Fibroblast of skin of right quadriceps (primary cell): ENCODE data around the gene ZNF274.
"Not testable (repeated sequence)": the region's sequence is repeated elsewhere in the genome, so short reads cannot be mapped to it uniquely, and the experiment has no call there.

ENCODE experiments used
- DNase-seq: peaks from one replicate; pipeline ENCODE4 v3.0.0-alpha.2; 2013

The ZNF274 gene

DNA sequence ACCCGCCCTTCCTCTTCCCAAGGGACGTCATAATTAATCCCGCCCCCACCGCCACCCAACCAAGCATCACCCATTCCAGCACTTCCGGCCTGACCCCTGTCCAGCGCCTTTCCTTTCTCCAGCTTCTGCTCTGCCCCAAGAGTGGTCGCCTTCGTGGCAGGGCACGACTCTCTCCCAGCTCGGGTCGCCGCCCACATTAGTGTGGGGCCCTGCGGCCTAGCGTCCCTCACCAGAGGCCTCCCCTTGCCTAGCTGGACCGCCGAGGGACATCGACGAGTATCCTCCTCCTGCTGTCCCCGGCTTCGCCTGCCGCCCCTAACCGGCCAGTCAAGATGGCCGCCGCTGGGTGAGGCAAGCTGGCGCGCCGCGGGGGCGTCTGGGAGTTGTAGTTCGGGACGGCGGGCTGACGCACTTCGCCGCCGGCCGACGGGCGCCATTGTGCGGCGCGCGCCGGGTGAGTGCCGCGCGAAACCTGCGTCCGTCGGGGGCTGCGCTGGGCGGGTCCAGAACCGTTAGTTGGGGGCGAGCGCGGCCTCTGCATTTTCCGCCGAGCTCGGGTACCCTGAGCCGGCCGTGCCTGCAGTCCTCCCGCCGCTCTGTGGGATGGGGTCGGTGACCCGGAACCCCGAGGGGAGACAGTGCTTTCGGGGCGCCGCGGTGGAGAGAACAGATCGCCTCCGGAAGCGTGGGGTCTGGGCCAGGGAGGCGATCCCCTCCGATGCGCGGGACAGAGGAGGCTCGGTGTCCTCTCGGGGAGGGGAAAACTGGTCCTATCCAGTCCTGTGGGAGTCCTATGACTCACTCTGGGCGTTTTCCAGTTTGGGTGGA lies at the start of gene ZNF274:
TSS of gene ZNF274 (plus strand) at position 73 of the 828 bp plus-strand sequence. CDS start 905 bp downstream, outside the sequence.
- DNase-seq, result peak; percentile 92

DNA sequence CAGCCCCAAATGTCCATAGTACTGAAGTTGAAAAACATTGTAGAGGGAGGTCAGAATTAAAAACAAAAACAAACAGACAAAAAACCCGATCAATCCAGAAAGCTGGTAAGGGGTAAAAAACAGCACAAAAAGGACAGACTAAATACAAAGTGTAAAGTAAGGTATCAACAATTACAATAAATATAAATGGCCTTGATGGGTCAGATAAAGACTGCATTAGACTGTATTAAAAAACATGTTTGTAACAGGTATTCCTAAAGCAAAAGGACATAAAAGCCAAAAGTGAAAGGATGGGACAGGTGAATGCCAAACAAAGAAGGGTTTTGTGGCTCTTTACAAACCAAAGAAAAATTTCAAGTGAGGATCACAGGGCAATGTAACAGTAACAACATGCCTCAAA lies 48.6 kb upstream of the ZNF274 start:
- no peak for DNase-seq

DNA sequence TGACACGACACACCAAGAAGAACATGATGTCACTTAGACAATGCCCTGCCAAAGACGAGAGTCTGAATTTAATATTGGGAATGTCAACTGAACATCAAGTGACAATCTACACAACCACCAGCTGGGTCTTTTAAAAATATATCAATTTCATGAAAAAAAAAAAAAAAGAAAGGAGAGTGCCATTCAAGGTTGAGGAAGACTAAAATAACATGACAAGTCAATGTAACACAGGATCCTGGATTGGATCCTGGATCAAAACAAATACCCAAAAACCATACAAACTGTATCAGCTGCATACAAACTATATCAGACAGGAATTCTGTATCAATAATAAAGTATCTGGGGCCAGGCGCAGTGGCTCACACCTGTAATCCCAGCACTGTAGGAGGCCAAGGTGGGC lies 37.0 kb upstream of the ZNF274 start:
- no peak for DNase-seq

DNA sequence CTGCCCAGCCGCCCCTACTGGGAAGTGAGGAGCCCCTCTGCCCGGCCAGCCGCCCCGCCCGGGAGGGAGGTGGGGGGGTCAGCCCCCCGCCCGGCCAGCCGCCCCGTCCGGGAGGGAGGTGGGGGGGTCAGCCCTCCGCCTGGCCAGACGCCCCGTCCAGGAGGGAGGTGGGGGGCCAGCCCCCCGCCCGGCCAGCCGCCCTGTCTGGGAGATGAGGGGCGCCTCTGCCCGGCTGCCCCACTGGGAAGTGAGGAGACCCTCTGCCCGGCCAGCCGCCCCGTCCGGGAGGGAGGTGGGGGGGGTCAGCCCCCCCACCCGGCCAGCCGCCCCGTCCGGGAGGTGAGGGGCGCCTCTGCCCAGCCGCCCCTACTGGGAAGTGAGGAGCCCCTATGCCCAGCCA lies 35.4 kb upstream of the ZNF274 start:
- not testable (repeated sequence) for DNase-seq

DNA sequence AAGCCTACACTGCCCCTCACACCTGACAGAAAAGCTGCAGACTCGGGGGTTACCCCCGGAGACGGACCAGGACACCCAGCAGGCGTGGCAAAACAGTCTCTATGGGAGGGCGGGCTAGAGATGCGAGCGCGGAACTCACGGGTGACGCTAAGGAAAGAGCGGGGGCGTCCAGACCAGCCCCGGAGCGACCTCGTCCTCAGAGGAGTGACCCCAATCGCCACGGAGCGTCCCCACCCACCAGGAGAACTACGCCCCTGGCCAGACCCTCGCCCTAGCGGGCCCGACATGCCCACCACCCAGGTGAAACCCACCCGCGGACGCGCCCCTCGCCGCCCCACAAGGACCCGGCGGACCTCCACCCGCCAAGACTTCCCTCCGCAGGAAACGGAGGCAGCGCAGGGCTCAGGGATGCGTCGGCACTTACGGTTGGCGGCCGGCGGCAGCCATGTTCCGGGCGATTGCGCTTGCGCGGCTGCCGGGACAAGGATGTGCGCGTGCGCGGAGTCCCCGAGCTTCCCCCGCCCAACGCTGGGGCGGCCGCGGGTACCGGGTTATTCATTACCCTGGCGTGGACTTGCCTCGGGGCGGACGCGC lies 32.4 kb upstream of the ZNF274 start, which contains the start of gene ZNF329:
TSS of gene ZNF329 (minus strand) at position 462 of the 594 bp plus-strand sequence. CDS start 21,286 bp downstream, outside the sequence.
- DNase-seq, result peak; percentile 80

DNA sequence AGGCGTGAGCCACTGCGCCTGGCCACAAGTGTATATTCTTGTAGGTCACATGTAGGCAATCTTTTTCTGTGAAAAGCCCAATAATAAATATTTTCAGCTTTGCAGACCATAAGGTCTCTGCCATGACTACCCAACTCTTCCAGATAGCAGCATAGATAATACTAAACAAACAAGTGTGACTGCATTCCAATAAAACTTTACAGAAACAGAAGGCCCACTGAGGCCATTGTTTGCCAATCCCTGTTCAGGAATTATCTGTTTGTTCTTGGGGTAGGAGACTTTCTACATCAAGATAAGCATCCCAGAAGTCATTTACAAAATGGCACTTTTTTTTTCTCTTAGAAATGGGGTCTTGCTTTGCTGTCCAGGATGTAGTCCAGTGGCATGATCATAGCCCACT lies 29.5 kb upstream of the ZNF274 start:
- DNase-seq, result no peak

DNA sequence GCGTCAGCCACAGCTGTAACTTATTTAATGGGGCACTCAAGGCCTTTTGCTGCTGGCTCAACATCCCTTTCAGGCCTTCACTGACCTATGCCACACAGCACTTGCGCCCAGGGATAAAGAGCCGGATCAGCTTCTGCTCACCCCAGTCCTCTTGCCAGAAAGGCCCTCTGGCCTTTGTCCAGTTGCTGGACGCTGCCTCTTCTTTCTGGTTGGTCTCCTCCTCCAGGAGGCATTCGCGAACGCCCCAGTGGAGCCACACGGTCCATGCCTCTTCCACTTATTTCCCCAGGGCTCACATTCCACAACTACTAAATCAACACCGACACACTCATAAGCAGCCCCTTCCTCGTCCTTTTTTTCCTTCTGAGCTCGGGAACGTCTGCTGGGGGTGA lies 28.6 kb upstream of the ZNF274 start:
- DNase-seq, result peak; percentile 7

DNA sequence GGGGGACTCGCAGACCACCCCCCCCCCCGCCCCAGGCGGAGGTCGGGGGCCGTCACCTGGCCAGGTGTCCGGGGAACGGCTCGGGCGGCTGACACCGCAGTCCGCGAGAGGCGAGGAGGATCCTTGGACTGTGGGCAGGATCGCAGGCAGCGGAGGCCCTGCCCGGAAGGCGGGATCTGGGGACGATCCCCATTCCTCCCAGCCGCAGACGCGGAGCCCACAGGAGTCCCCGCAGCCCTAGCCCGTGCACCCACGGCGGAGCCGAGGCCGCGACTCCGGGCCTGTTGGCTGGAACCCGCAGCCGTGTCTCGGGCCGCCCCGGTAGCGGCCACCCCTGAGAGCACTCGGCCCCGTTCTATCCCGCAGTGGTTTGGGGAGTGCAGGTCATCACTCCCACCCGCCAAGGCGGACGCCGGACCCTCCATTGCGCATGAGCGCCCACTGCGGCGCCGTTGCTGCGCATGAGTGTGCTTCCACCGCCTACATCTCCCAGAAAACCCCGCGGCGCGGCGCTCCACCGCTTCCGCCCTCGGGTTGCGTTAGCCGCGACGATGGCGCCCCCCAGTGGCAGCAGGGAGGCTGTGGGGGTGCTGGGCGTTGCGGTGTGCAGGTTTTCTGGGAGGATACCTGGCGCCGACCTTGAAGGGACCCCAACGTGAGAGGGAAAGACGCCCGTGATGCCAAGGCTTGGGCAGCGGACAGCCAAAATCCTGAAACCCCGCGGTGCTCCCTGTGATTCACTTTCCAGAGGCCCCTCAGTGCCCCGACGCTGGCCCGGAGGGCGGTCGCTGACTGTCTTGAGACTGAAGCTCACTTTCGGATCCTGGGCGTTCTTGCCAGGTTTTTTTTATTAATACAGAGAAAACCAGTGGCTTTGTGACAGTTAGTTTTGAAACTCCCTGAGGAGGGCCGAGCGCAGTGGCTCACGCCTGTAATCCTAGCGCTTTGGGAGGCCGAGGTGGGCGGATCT lies 27.9 kb upstream of the ZNF274 start:
- DNase-seq, result peak; percentile 92

DNA sequence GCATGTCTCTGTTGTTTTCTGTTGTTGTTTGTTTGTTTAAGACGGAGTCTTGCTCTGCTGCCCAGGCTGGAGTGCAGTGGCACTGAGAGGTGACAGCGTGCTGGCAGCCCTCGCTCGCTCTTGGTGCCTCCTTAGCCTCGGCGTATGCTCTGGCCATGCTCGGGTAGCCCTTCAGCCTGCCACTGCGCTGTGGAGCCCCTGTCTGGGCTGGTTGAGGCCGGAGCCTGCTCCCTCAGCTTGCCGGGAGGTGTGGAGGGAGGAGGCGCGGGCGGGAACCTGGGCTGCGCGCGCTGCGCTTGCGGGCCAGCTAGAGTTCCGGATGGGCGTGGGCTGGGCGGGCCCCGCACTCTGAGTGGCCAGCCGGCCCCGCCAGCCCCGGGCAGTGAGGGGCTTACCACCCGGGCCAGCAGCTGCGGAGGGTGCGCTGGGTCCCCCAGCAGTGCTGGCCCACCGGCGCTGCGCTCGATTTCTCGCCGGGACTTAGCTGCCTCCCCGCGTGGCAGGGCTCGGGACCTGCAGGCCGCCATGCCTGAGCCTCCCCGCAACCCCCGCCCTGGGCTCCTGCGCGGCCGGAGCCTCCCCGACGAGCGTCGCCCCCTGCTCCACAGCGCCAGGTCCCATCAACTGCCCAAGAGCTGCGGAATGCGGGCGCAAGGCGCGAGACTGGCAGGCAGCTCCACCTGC lies 25.7 kb upstream of the ZNF274 start:
- no peak for DNase-seq

DNA sequence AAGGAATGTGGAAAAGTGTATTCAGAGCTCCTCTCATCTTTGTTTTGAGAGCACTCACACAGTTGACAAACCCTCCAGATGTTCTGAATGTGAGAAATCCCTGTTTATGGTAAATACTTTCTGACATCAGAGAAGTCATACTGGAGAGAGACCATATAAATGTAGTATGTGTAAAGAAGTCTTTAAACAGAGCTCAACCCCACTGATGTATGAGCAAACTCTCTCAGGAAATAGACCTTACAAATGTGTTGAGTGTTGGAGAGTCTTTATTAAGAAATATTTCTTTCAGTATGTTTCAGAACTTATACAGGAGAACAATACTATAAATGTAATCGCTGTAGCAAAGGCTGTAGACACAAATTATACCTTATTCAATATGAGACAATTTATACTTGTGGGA lies 16.6 kb upstream of the ZNF274 start:
- DNase-seq, result no peak

DNA sequence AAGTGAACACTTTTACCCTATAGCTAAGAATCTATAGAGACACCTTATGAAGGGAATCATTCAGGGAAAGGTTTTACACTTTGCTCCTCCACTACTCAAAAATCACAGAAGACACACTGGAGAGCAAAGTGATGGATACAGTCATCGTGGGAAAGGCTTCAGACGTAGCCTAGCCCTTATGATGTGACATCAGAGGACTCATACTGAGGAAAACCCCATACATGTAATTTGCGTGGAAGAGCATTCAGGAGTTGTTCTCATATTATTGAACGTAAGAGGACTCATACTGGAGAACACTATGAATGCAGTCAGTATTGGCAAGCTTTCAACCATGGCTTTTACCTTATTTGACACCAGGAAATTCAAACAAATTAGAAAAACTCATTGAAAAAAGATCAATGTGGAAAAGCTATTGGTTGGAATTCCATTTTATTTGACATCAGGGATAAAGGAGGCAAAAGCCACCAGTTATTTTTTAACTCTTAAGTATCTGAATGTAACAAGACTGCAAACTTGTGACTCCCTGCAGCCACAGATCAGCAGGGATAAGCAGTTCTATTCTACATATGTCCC lies 16.1 kb upstream of the ZNF274 start:
- no peak for DNase-seq

DNA sequence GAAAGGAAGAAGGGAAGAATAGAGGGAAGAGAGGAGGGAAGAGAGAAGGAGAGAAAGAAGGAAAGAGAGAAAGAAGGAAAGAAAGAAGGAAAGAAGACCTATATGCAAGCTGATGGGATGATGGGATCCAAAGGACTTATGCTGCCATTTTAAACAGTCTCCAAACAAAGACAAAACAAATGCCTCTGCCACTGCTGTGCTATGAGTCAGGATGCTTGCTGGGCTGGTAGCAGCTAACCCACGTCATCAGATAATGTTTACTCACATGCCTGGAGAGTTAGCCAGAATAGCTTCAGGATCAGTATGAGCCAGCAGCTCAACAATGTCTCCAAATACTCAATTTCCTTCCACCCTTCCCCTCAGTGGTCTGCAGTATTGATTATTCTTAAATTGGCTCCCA lies 12.0 kb upstream of the ZNF274 start:
- DNase-seq, result no peak

DNA sequence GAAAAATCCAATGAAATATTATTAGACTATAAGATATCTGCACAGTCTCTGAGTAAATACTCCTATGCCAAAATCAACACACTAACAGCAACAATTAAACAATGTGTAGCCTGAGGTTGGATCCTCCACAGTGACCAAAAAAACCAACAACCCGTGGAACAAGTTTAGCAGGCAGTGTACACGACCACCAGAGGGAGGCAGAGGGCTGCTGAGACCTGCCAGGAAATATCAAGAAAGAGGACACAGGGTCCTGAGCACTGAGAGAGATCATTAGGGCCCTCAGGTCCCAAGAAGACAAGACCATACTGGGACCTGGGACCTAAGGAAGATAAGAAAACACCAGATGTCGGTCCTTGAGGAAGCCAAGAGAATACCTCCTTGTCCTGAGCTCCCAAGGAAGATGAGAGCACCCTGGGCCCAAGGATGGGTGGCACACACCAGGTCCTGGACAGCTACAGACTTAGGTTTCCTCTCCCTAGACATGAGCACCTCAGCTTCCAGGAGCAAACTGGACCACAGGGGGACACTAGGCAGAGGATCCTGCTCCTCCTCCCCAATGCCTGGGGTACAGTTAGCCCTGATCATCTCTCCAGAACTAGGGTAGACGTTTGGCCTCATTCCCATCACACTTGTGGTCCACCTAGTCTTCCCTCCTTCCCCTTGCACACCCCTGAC lies 822 bp upstream of the ZNF274 start:
- DNase-seq, result peak; percentile 20

DNA sequence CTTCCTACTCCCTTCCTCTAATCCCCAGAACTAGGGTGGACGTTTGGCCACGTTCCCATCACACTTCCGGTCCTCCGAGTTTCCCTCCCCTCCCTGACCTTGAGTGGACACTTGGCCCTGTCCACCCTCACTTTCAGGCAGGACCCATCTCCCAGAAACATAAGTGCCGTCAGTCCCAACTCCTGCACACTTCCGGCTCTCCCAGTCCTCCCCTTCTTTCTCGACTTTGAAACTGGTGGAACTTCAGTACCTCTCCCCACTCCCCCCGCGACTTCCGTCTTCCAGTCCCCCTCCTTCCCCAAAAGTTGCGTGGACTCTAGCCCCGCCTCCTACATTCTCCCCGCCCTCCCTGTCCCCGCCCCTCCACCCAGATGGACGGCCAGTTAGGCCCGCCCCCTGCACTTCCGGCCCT lies 278 bp upstream of the ZNF274 start:
- DNase-seq, result no peak

DNA sequence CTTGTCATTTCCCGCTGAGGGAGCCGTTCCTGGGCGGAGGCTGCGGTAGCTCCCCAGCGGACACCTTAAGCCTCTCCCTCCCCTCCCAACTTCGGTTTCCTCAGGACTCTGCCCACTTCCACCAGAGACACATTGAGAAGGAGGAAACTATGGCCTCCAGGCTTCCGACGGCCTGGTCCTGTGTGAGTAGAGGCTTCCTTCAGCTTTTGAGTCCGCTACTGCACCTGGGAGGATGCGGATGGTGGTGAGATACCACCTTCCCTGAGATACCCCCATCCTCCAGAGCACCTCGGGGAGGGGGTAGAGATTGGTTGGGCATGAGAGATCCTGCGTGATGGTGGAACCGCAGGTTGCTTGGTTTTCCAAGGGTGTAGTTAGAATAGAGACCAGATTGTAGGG lies 955 bp downstream of the ZNF274 start:
- DNase-seq, result no peak

DNA sequence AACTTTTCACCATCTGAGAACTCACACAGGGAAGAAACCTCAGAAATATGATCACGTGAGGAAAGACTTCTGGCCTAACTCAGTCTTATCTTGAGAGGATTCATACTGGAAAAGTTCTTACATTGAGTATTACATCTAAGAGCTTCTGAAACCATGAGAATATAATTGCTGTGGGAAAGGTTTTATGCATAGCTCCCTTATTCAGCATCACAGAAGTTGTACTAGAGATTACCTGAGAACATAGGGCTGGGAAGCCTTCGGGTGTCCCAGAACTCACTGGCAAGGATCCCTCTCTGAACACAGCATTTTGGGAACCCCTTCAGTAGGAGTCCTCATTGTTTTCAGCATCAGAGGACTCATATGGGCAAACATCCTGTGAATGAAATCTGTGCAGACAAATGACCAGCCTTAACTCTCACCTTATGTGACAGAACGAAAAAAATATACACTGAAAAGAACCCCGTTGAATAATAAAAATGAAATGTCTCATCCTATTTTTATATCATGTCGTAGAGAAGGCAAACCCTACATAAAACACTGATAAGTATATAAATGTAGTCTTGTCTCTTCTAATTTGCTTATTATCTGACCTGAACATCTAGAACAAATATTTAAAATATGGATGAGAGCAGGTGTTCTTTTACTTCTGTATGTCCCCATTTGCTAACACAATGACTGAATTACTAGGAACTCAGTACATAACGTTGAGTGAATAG lies 14.2 kb downstream of the ZNF274 start:
- DNase-seq, result peak; percentile 25

DNA sequence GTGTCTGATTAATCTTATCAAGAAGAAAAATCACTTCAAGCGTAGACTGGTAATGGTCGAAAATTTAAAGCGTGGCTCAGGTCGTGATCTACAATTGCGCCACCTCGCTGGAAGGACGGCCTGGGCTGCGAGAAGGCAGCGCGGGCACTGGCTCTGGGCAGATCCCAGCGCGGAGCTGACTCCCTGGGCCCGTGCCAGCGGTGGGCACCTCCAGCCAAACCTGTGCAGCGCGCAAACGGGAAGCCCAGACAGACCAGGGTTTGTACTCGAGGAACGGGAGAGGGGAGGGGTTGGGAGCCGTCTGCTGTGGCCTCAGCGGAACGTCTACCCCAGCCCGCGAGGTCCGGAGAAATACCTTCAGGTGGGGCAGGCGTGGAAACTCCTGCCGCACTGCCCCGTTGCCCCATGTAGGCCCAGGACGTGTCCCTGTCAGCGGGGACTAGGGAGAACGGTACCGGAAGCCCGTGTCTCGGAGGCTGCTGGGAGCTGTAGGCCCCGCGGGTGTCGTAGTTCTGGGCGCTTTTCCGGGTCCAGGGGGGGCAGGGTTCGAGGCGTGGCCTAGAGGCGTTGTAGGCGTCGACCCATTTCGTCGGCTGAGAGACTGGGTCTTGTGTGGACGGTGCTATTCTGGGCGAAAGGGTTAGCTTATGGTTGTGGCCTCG lies 21.1 kb downstream of the ZNF274 start:
- DNase-seq, result no peak

DNA sequence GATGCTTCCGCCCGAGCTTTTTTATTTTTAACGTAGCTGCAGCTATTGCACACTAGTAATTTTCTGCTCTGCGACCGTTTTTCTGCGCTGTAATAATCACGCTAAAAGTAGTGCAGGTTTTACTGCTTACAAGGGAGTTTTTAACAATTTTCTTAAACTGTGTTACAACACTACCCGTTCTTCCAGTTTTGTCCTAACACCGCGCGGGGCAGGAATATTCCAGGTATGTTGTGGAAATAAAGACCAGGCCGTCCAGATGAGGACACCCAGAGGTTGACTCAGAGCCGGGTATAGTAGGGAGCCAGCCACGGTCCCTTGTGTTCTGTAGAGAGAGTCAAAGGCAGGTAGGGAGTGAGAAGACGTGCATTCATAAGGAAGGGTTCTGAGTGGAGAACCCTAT lies 21.7 kb downstream of the ZNF274 start:
- DNase-seq, result no peak

DNA sequence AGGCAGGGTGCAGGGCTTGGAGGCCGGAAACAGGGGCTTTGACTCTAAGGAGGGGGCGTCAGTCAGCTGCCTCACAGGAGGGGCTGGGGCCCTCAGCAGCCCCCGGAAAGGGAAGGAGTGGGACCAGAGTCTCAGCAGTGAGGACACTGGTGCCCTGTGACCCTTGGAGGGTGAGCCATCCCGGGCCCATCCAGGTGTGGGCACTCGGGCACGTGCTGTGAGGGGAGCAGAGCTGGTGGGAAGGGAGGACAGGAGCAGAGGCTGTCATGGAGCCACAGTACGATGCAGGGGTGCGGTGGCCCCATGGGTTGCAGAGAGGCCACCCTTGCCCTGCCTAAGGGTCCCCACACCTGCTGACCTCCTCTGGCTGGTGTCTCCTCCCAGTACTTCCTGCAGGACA lies 26.7 kb downstream of the ZNF274 start:
- DNase-seq, result no peak

DNA sequence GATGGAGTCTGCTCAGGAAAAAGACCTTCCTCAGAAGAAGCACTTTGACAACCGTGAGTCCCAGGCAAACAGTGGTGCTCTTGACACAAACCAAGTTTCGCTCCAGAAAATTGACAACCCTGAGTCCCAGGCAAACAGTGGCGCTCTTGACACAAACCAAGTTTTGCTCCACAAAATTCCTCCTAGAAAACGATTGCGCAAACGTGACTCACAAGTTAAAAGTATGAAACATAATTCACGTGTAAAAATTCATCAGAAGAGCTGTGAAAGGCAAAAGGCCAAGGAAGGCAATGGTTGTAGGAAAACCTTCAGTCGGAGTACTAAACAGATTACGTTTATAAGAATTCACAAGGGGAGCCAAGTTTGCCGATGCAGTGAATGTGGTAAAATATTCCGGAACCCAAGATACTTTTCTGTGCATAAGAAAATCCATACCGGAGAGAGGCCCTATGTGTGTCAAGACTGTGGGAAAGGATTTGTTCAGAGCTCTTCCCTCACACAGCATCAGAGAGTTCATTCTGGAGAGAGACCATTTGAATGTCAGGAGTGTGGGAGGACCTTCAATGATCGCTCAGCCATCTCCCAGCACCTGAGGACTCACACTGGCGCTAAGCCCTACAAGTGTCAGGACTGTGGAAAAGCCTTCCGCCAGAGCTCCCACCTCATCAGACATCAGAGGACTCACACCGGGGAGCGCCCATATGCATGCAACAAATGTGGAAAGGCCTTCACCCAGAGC lies 29.6 kb downstream of the ZNF274 start:
- DNase-seq, result no peak
